GM18520 (cell line): ENCODE data around the gene SSH2.
"Not testable (repeated sequence)": the region's sequence is repeated elsewhere in the genome, so short reads cannot be mapped to it uniquely, and the experiment has no call there.

ENCODE experiments used
- ATAC-seq: cut with Tn5 transposase; IDR thresholded peaks from one replicate; pipeline ENCODE4 v1.9.1; 2021; ENCODE audit not compliant: unreplicated experiment

The SSH2 gene

DNA sequence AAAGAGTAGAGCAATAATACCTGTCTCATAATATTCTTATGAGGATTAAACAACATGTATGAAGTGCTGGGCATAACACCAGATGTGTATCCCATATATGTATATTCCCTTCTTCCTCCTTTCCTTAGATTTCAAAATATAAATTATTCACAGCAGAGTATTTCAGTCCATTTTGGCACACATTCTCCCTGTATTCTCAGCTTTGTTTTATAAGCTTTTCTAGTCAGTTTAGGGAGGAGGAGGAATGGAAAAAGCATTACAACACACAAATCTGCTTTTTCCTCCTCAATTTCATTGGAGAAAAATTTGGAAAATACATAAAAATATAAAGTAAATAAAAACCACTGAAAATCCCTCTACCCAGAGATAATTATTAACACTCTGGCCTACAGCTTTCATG is 260.8 kb downstream of the SSH2 start:
- ATAC-seq = no peak

DNA sequence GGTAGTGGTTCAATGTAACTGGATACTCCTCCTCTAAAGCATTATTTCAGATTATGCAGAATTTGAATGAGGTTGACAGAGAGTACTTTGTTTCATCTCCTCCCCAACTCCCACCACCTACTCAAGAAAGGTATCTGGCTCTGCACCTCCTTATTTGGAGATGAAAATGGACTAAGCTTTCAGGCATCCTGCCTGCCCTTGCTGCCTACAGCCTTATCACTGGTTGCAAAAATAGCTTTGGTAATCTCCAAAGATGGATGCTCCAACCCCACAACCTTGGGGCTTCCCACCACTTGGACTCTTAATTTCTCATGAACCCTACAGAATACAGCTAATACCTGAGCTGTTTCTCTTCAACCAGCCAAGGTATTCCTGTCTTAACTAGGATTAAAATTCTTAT is 262.1 kb downstream of the SSH2 start:
- ATAC-seq = no peak

- no peak for ATAC-seq
Observed at GRCh38 chr17:29665481-29665810, 264.6 kb downstream of the SSH2 start.

GRCh38 chr17:29664743-29665480 is 265.1 kb downstream of the SSH2 start:
- no peak for ATAC-seq

DNA sequence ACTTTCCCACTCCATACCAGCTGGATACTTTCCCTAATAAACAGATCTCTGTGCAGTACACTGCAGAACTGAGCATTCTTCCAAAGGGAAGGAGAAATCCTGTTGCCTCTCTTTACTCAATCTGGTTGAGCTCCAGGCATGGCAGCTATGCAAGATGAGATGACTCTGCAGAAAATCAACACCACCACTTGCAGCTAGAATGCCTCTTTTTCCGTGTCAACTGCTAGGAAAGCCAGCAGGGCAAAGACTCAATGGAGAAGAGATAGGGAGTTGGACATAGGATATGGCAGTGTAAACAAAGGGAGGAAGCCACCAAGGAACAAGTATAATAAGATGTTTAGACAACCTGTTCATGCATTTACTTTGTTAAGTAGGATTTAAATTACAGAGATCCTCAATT is 266.9 kb downstream of the SSH2 start:
- no peak for ATAC-seq

DNA sequence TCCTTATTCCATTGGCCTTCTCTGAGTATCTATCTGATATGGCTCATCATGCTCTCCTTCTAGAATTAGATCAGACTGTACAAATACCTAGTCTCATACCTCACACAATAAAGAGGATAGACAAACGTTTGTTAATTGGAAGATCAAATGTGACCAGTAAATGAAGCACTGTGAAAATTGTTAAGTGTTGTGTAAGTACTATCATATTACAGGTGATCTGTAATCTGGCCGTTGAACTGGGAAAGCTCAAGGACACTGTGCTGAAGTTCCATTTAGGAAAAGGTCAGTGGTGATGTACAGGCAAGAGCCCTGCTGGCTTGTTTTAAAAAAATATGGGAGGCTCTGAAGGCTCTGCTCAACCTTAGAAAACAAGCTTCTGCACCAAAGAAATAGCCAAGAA is 268.8 kb downstream of the SSH2 start:
- no peak for ATAC-seq

DNA sequence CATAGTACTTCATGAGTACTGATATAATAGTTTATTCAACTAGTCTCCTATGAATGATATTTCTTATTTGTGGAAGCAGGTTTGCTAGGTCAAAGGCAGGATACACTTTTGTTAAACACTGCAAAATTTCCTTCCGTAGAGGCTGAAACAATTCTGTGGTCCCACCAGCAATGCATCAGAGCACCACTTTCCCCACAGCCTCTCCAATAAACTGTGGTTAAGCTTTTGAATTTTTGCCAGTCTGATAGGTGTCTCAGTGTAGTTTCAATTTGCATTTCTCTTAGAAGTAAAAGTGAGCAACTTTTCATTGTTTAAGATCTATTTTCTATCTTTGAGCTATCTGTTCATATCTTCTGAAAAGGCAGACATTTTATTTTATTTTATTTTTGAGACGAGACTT is 270.9 kb downstream of the SSH2 start:
- ATAC-seq = no peak

- no peak for ATAC-seq
Observed at GRCh38 chr17:29655323-29655722, 274.7 kb downstream of the SSH2 start.

GRCh38 chr17:29653995-29654714 is 275.9 kb downstream of the SSH2 start:
- no peak for ATAC-seq

DNA sequence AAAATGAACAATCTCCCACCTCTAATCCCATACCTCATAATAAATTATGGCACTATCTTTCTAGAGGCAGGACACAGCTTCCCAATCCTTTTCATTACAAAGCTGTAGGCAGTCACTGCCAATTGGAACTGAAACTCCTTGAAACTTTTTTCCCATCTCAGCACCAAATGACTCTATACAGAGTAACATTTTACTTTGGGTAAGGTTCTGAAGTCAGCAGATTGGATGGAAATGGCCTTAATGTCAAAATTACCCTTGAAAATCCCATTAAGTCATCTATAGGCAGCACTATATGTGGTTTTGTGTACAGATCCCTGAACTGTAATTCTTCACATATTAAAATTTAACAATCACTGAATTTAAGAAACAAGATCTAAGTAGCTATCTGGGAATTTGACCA is 277.1 kb downstream of the SSH2 start:
- no peak for ATAC-seq

- ATAC-seq = not testable (repeated sequence)
Observed at GRCh38 chr17:29651913-29652312, 278.1 kb downstream of the SSH2 start.

DNA sequence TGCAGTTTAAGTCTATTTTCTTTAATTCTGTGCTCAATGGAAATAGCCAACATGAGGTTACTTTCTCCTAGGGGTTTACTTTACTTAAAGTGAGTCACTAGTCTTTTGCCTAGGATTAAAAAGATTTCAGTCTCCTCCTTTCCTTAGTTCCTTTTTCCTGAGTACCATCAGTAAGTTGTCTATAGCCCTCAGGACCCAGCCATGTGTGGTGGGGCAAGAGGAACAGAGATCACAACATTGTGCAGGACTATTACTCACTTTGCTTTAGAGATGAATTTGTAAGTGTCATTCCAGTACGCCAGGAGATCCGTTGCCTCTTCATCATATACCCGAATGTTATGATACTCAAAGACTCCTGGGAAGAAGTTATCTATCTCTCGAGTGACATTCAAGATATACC is 279.6 kb downstream of the SSH2 start:
- ATAC-seq = no peak

GRCh38 chr17:29649359-29649758 is 280.7 kb downstream of the SSH2 start:
- ATAC-seq = no peak

GRCh38 chr17:29648005-29648404 is 282.0 kb downstream of the SSH2 start:
- no peak for ATAC-seq

DNA sequence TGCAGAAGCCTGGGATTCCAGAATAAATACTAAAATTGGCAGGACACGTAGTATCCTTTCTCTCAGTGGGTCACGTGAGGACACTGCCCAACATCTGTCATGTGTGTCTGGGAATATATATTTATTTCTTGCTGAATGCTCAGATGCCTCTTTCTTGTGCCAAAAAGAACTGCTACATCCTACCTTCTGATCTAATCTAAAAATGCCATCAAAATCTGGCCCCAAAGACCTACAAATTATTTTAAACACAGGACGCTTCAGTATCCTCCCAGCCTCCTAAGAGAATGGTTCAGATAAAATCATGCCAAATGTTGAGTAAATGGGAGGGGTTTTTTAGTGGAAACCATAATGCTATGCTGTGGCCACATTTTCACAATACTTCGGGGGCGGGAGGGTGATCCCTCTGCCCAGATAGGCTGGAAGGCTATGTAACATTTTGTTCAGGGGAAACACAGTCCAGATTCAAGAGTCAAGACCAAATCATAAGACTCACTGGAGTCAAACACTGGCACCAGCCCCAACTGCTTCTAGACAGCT is 284.4 kb downstream of the SSH2 start:
- no peak for ATAC-seq

DNA sequence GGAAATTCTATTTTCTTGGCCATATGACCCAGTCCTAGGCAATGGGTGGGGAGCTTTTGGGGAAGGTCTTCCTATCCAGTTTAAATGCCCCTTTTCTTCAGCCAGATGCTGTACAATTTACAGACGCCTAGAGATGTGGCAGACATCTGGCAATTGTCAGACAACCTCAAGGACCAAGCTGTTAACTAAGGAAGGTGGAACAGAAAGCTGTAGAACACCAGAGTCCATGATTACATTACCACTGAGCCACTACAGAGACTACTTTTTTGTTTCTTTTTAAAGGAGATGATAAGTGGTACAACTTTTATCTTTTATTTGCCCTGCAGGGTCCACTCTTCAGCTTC is 286.2 kb downstream of the SSH2 start:
- ATAC-seq = no peak

DNA sequence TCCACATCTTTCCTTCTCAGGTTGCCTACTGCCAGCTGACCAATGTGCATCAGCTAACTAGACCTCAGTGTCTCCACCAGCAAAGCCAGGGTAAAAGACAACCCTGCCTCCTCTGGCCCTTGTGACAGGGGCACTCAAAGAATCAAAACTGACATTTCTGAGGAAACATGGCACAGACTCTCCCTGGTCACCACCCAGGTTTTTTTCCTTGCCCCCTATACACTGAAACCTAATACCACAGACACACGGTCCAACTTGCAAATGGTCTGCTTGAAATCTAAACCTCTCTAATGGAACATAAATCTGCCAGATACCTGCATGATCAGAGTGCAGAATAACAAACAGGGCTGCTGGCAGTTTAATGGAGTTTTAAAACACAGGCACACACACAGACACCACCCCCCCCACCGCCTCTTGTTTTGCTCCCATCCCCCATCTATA is 287.8 kb downstream of the SSH2 start:
- ATAC-seq = no peak

DNA sequence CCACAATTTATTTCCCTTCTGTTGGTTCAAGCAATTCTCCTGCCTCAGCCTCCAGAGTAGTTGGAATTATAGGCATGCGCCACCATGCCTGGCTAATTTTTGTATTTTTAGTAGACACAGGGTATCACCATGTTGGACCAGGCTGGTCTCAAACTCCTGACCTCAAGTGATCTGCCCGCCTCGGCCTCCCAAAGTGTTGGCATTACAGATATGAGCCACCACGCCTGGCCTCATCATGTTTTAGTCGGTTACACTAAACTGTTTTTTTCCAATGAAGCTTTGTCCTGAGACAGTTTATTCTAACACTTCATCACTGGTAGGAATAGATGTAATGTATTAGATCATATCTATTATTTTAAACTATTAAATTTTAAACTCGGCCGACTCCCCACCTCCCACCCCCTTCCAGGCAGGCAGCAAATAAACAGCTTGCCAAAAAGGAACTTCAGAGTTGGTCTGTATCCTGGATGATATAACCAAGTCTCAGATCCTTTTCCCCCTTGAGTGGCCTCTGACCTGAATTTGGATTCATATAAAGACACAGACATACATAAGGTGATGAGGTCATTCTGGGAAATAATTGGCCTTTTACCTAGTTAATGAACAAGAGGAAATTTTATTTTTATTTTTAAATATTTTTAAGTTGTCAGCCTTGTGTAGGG is 288.9 kb downstream of the SSH2 start:
- ATAC-seq = no peak

DNA sequence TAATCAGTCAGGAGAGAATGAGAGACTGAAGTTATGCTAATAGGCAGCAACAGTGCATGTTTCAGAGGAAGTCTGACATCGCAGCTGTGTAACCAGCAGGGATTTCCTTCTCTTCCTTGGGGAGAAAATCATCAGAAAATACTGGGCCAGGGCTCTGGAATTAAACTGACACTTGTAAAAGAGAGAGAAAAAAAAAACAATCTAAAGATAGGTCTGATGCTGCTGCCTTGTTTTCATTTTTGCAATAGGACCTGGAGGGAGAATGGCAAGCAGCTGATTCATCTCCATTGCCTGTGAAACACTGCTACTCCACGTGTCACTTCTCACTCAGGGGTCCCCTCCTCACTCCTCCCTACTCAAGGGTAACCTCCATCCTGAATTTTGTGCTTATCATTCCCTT is 289.6 kb downstream of the SSH2 start:
- no peak for ATAC-seq

DNA sequence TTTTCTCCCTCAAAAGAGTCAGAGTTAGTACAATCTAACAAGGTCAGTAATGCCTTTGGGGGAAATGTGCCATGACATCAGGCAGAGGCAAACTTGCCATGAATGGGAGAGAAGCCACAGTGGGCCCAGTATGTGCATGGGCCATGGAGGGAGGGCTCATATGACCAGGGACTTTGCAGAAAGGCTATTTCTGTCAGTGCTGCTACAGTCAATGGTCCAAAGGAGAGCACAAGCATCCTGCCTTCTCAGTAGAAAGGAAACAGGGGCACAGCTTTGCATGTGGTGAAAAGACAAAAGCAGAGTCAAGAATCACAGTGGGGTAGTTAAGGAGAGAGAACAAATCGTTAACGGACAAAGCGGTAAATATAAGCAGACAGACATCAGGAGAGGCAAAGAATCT is 296.1 kb downstream of the SSH2 start:
- no peak for ATAC-seq

DNA sequence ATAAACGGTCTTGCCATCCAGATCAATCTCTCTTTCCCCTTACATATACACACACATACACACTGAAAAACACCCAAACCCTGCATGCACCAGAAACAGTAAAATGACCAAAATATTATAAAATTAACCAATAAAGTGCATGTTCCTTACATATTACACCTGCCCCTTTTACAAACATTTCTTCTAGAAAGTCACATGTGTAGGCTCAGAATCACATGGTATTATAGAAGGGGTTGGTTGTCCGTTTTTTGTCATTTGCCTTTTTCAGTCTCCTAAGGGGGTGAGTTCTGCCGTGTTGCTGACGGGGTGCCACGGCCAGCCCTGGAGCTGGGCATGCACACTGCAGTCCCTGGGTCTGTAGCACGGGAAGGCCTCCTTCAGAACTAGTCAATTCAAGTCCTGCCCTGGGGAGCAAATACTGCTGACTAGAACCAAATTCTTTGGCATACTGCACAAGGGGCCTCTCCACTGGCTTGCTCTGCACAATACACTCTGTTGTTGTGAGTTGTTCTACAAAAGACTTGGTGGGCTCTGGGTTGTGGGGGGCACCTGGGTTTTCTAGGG is 299.3 kb downstream of the SSH2 start:
- ATAC-seq = no peak

- no peak for ATAC-seq
Observed at GRCh38 chr17:29629839-29630238, 300.2 kb downstream of the SSH2 start.
